Upper lobe of right lung (tissue), 1 donor: Measurements from ENCODE around the gene ZBTB14. TPM values are rescaled to one million over a fixed set of nuclear protein-coding genes. Genes with fewer than 3 reads are reported as not detected.

Source experiments
- ATAC-seq: fragments of 200-7000 bp; cut with Tn5 transposase; one replicate; pipeline ENCODE4 v1.9.1; 2020; ENCODE audit warnings: mild to moderate bottlenecking, moderate library complexity
- DNase-seq: peaks from one replicate; pipeline ENCODE4 v3.0.0-alpha.2; 2020
- H3K27ac ChIP-seq: fragments of 200-600 bp; one replicate; pipeline ENCODE4 v1.8.0; 2022
- H3K27me3 ChIP-seq: fragments of 200-600 bp; one replicate; pipeline ENCODE4 v1.8.0; 2022; ENCODE audit warnings: mild to moderate bottlenecking
- H3K36me3 ChIP-seq: fragments of 200-600 bp; one replicate; pipeline ENCODE4 v1.8.0; 2022
- H3K4me1 ChIP-seq: fragments of 200-600 bp; one replicate; pipeline ENCODE4 v1.8.0; 2022
- H3K4me3 ChIP-seq: fragments of 200-600 bp; one replicate; pipeline ENCODE4 v1.8.0; 2022; ENCODE audit warnings: mild to moderate bottlenecking
- H3K9me3 ChIP-seq: fragments of 200-600 bp; one replicate; pipeline ENCODE4 v1.8.0; 2022
- intact Hi-C: fragments of 100-400 bp; cut with DNase I; formaldehyde crosslinking; loops from one replicate; pipeline ENCODE4 v1.11.0; 2022
- long read RNA-seq: library from polyadenylated mRNA; unstranded; transcript quantifications from one replicate; pipeline ENCODE4 v2.0.0, GENCODE V29; 2021
- total RNA-seq: library from RNA; stranded (reverse); fragmentation: NEBNext Ultra II Directional; extraction: Animal tissue kit (Norgen Biotek cat#: 25700); gene quantifications from one replicate; pipeline ENCODE4 v1.2.1, GENCODE V29; 2021
- TF ChIP-seq, protein P1 (sequence below): fragments of 200-600 bp; IDR thresholded peaks from one replicate; pipeline ENCODE4 v1.8.0; 2022; ENCODE audit warnings: antibody characterized with exemption
- donor health status: DM: no; HTN: yes; CAD: no; lungs with severe emphysema.

Gene ZBTB14, protein sequence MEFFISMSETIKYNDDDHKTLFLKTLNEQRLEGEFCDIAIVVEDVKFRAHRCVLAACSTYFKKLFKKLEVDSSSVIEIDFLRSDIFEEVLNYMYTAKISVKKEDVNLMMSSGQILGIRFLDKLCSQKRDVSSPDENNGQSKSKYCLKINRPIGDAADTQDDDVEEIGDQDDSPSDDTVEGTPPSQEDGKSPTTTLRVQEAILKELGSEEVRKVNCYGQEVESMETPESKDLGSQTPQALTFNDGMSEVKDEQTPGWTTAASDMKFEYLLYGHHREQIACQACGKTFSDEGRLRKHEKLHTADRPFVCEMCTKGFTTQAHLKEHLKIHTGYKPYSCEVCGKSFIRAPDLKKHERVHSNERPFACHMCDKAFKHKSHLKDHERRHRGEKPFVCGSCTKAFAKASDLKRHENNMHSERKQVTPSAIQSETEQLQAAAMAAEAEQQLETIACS
- 13.4 TPM for total RNA-seq
- long read RNA-seq, transcript ZBTB14-203 (4 exons, 442 nt), result minor isoform, 5 of 27 reads
- long read RNA-seq, transcript ZBTB14-202 (3 exons, 1,814 nt), result major isoform, 6 of 27 reads
- long read RNA-seq, partial matches to known transcripts, result 5 of 27 reads
- long read RNA-seq, other reads (novel, unspliced or antisense), result 6 of 27 reads

DNA sequence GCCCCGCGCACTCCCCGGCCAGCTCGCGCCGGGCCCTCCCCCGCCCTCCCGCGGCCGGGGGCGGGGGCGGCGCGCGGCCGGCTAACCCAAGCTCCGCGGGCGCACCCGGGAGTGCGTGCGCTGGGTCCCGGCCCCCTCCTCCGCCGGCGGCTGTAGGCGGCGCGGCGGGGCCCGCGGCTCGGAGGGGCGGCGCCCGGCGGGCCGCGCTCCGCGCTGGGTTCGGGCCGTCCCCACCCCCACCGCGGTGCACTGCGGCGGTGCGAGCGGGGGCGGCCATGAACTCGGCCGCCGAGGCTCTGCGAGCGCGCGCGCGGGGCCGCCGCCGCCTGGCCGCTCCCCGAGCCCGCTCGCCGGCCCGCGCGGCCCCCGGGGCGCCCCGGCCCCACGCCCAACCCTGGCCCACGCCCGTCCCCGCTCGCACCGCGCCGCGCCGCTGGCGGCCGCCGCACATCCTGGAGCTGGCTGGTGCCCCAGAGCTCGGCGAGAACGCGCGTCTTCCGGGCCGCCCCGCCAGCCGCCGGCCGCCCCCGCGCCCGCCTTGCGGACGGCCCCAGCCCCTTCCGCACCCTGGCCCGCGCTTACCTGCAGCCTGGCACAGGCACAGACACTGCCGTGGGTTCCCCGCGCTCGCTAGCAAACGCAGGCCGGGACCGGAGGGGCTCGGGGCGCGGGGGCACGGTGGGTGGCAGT, at the start of gene ZBTB14:
Gene ZBTB14, minus strand, starts transcription at position 496 of the 690 bp plus-strand sequence. CDS start 2,480 bp downstream, outside the sequence.
- intact Hi-C loops, result no loop called here
- H3K9me3 ChIP-seq, result no peaks in the 10 kb centered on the region
- H3K4me3 ChIP-seq, result peak within 1 kb of the TSS; percentile 86
- peak; percentile 88 for DNase-seq
- ATAC-seq, result peak; percentile 60
- TF ChIP-seq, protein P1, sequence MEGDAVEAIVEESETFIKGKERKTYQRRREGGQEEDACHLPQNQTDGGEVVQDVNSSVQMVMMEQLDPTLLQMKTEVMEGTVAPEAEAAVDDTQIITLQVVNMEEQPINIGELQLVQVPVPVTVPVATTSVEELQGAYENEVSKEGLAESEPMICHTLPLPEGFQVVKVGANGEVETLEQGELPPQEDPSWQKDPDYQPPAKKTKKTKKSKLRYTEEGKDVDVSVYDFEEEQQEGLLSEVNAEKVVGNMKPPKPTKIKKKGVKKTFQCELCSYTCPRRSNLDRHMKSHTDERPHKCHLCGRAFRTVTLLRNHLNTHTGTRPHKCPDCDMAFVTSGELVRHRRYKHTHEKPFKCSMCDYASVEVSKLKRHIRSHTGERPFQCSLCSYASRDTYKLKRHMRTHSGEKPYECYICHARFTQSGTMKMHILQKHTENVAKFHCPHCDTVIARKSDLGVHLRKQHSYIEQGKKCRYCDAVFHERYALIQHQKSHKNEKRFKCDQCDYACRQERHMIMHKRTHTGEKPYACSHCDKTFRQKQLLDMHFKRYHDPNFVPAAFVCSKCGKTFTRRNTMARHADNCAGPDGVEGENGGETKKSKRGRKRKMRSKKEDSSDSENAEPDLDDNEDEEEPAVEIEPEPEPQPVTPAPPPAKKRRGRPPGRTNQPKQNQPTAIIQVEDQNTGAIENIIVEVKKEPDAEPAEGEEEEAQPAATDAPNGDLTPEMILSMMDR, result no peak
- peak within 1 kb of the TSS; percentile 99 for H3K27ac ChIP-seq
- peaks cover 24% of the 10 kb centered on the region for H3K36me3 ChIP-seq
- no peaks in the 10 kb centered on the region for H3K27me3 ChIP-seq
- H3K4me1 ChIP-seq, result peaks cover 13% of the 10 kb centered on the region

DNA sequence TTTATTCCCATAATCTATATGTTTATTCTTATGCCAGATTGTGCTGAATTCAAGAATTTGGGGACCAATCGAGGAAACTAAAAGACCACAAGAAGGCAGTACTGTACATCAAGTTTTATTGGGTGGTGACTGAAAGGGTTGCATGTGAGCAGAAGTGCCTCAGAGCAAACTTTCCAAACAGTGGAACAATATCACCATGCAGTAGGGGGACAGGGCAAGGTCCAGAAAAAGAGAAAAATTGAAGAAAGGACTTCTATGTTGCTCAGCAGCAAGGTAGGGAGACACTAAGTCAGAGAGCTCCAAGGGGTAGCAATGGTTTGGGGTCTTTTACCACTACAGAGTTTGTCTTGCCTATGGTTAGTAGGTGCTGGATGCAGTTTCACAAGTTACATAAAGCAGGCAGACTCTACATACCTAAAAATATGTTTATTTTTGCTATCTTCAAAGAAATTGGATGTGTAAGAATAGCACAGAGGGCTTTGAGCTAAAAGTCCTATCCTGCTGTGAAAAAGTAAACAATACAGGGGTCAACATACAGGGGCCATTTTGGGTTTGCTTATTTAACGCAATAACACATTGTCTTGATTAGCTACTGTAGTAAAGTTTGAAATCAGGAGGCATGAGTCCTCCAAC, 43.8 kb upstream of the ZBTB14 start:
- no peak overlapping the region for H3K27ac ChIP-seq

DNA sequence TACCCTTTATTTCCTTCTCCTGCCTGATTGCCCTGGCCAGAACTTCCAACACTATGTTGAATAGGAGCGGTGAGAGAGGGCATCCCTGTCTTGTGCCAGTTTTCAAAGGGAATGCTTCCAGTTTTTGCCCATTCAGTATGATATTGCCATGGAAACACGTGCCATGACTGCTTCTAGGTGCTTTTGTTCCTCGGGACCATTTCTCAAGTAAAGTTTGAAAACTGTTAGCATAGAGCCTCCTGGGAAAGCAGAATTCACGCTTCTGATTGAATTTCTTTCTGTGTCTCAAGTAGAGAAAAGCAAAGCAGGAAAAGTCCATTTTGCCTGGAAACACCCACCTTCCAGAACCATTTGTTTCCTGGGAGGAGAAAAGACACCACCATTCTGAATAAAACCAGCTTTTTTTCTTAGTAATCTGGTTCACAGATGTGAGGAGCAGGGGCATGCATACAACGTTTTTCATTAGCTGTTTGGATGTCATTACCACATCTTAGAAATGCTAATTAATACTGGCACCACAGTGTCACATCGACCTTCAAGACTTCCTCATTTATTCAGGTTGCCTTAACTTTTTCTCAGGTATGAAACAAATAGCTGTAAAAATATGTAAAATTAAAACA, 39.0 kb upstream of the ZBTB14 start:
- ATAC-seq (no peak), DNase-seq (no peak)
- TF ChIP-seq, protein P1, result no peak
- no peaks in the 10 kb centered on the region for H3K4me1 ChIP-seq
- H3K36me3 ChIP-seq, result no peaks in the 10 kb centered on the region
- no peak overlapping the region for H3K27ac ChIP-seq
- intact Hi-C loops, result no loop called here
- no peaks in the 10 kb centered on the region for H3K27me3 ChIP-seq
- H3K9me3 ChIP-seq, result no peaks in the 10 kb centered on the region
- H3K4me3 ChIP-seq, result no peak overlapping the region

More for the DNA sequence above, 43.8 kb upstream of the ZBTB14 start:
- DNase-seq, result no peak
- H3K9me3 ChIP-seq, result no peaks in the 10 kb centered on the region
- no peak for ATAC-seq
- intact Hi-C loops, result no loop called here
- H3K36me3 ChIP-seq, result no peaks in the 10 kb centered on the region
- no peak overlapping the region for H3K4me3 ChIP-seq
- H3K4me1 ChIP-seq, result no peaks in the 10 kb centered on the region
- no peaks in the 10 kb centered on the region for H3K27me3 ChIP-seq
- TF ChIP-seq, protein P1, result no peak

DNA sequence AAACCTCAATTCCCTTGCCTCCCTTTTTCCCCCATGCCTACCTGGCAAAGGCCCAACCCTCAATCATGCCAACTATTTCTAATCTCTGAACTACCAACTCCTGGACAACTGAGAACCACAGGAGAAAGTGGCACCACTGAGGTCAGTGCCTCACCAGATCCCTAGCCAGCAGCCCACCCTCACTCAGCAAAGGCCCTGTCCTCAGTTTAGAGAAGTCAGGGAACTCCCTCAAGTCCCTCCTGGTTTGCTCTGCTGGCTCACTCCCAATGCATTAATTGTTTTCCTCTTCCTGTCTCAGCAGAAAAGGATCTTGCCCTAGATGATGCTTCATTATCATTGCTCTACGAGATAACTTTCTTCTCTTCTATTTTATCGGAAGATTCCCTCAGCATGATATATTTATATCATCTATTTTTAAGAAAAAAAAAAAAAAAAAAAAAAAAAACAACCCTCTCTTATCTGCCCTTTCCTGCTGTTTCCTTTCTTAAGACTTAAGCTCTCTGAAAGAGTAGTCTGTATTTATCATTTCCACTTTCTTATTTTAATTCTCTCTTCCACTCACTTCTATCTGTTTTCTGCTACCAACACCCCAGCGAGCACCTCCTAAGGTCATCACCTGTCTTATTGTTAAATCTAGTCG, 22.7 kb upstream of the ZBTB14 start:
- TF ChIP-seq, protein P1, result no peak
- no peaks in the 10 kb centered on the region for H3K4me1 ChIP-seq
- no peak overlapping the region for H3K4me3 ChIP-seq

DNA sequence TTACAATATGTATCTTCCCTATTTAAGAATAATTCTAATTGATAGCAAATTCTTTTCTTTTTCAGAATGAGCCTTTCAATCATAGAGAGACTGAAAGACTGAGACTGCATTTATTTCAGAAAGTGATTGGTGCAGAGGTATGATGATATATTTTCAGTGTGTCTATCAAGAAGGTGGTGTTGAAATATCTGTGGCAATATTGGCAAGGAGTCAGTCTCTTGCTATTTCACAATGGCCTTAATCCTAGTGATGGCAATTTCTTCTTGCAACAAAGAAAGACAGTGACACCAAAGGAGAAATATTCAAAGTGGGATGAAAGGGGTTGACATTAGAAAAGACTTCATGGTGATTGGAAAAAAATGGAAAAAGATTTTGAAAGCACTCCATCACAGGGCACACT, 21.7 kb upstream of the ZBTB14 start:
- TF ChIP-seq, protein P1, result no peak
- Histone ChIP-seq H3K27ac (no peak overlapping the region), H3K4me1 (no peaks in the 10 kb centered on the region), H3K9me3 (no peaks in the 10 kb centered on the region), H3K36me3 (no peaks in the 10 kb centered on the region), H3K27me3 (no peaks in the 10 kb centered on the region), H3K4me3 (no peak overlapping the region)
- intact Hi-C loops, result no loop called here
- no peak for ATAC-seq
- DNase-seq, result no peak

More for the DNA sequence above, 22.7 kb upstream of the ZBTB14 start:
- no peak for DNase-seq
- intact Hi-C loops, result no loop called here
- Histone ChIP-seq H3K9me3 (no peaks in the 10 kb centered on the region), H3K27me3 (no peaks in the 10 kb centered on the region), H3K36me3 (no peaks in the 10 kb centered on the region), H3K27ac (no peak overlapping the region)
- no peak for ATAC-seq
